Mesendoderm (in vitro differentiated cells): ENCODE data around the gene IGFBP5.

ENCODE experiments used
- DNase-seq: peaks from one replicate; pipeline ENCODE4 v3.0.0; 2013
- H2AK5ac ChIP-seq: 2 replicates; pipeline ENCODE4 v1.6.1; 2013; ENCODE audit warnings: low read length, inconsistent platforms
- H2BK120ac ChIP-seq: 2 replicates; pipeline ENCODE4 v1.6.1; 2013; ENCODE audit warnings: low read depth, mild to moderate bottlenecking, low read length, moderate library complexity, mixed read lengths
- H2BK15ac ChIP-seq: replicated peaks from 2 replicates; pipeline ENCODE4 v1.6.1; 2013; ENCODE audit warnings: low read depth, mild to moderate bottlenecking, moderate library complexity
- H2BK5ac ChIP-seq: 2 replicates; pipeline ENCODE4 v1.6.1; 2013; ENCODE audit warnings: low read length, inconsistent platforms
- H3K18ac ChIP-seq: 2 replicates; pipeline ENCODE4 v1.6.1; 2013; ENCODE audit warnings: mild to moderate bottlenecking, low read length, mixed read lengths
- H3K23ac ChIP-seq: one replicate; pipeline ENCODE4 v1.6.1; 2013; ENCODE audit warnings: low read length
- H3K27ac ChIP-seq: 2 replicates; pipeline ENCODE4 v1.5.1; 2013; ENCODE audit warnings: low read depth, mild to moderate bottlenecking, inconsistent platforms, low read length, moderate library complexity
- H3K27me3 ChIP-seq: 2 replicates; pipeline ENCODE4 v1.6.1; 2013; ENCODE audit warnings: low read length, control low read depth, mild to moderate bottlenecking, inconsistent platforms; ENCODE audit not compliant: insufficient read depth, poor library complexity
- H3K36me3 ChIP-seq: 2 replicates; pipeline ENCODE4 v1.6.1; 2013; ENCODE audit warnings: low read length, inconsistent platforms; ENCODE audit not compliant: control insufficient read depth, insufficient read depth
- H3K4ac ChIP-seq: one replicate; pipeline ENCODE4 v1.6.1; 2013; ENCODE audit warnings: low read depth, mild to moderate bottlenecking, low read length, moderate library complexity
- H3K4me1 ChIP-seq: 2 replicates; pipeline ENCODE4 v1.6.1; 2013; ENCODE audit warnings: low read depth, low read length, inconsistent platforms; ENCODE audit not compliant: control insufficient read depth
- H3K4me2 ChIP-seq: 2 replicates; pipeline ENCODE4 v1.6.1; 2013; ENCODE audit warnings: low read length
- H3K4me3 ChIP-seq: 2 replicates; pipeline ENCODE4 v1.5.1; 2013; ENCODE audit warnings: mild to moderate bottlenecking, low read length
- H3K56ac ChIP-seq: one replicate; pipeline ENCODE4 v1.6.1; 2013; ENCODE audit warnings: low read length
- H3K79me1 ChIP-seq: 2 replicates; pipeline ENCODE4 v1.6.1; 2013; ENCODE audit warnings: low read length, inconsistent platforms
- H3K79me2 ChIP-seq: 2 replicates; pipeline ENCODE4 v1.6.1; 2013; ENCODE audit warnings: mild to moderate bottlenecking, low read length; ENCODE audit not compliant: control insufficient read depth, insufficient read depth
- H3K9ac ChIP-seq: 2 replicates; pipeline ENCODE4 v1.6.1; 2013; ENCODE audit warnings: low read length, inconsistent platforms
- H4K5ac ChIP-seq: one replicate; pipeline ENCODE4 v1.6.1; 2013; ENCODE audit warnings: low read length
- H4K8ac ChIP-seq: one replicate; pipeline ENCODE4 v1.6.1; 2013; ENCODE audit warnings: low read depth, mild to moderate bottlenecking, control low read depth, low read length, moderate library complexity
- WGBS: extraction: QIAGEN DNeasy Blood & Tissue Kit; methylation state at CpG from one replicate; pipeline ENCODE4 v1.1.7; 2013; ENCODE audit warnings: low lambda C conversion rate, missing lambda C conversion rate; ENCODE audit not compliant: insufficient coverage; ENCODE audit errors: extremely low coverage; 5-methylcytosine and 5-hydroxymethylcytosine counted together

The IGFBP5 gene

DNA sequence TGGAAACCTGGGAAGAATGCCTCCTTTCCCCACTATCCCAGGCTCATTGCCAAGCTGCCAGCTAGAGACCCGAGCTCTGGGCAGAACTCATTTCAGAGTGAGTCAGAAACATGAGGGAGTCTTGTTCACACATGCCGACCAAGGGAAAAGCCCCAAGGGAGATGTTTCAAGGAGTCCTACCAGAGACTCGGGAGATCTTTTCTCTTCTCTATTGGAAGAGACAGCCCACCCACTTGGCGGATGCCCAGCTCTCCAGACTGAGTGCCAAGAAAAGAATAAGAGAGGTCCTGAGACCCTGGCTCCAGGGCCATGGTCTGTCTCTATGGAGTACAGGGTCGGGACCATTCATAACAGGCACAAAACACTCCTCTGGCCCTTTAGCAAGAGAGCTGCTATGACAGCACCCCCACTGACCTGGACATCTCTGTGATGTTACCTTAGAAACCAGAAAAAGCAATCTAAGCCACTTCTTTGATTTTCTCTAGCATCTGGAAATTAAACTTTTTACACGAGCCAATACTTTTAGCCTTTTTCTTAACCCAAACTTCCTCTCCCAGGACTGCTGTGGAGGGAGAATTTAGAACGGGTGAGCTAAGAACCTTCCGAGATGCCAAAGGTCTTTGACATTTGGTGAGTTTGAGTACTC is 18.5 kb upstream of the IGFBP5 start:
- Histone ChIP-seq H2AK5ac (no peak overlapping the region), H4K5ac (no peak overlapping the region), H3K27me3 (no peaks in the 10 kb centered on the region), H3K4ac (no peak overlapping the region), H3K79me1 (no peaks in the 10 kb centered on the region), H2BK120ac (no peak overlapping the region), H3K56ac (no peak overlapping the region), H3K18ac (no peak overlapping the region), H3K4me1 (no peaks in the 10 kb centered on the region), H2BK5ac (no peak overlapping the region), H3K36me3 (no peaks in the 10 kb centered on the region), H3K9ac (no peak overlapping the region), H3K4me3 (no peak overlapping the region), H3K79me2 (no peaks in the 10 kb centered on the region), H3K27ac (no peak overlapping the region), H3K4me2 (no peak overlapping the region), H3K23ac (no peak overlapping the region), H2BK15ac (no peak overlapping the region), H4K8ac (no peak overlapping the region)
- no CpG with 5 or more reads among the region's 8 CpGs for WGBS
- DNase-seq = no peak

DNA sequence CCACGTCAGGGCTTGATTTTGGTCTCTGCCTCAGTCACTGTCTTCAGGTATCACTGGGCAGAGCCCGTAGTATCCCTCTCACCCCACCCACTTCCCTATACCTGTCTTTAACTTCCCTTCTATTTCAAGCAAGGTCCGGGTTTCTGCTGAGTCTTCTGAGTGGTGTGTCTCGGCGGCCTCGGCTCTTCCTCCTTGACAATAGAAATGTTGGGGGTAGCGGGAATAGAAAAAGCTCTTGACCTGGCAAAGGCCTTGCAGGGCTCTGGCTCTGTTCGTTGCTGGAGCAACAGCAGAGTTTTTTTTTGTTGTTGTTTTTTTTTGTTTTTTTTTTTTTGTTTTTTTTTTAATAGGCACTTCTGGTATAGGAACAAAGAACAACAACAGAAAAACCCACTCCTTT is 16.0 kb upstream of the IGFBP5 start:
- H3K36me3 ChIP-seq = no peaks in the 10 kb centered on the region
- DNase-seq = no peak
- no peaks in the 10 kb centered on the region for H3K79me1 ChIP-seq

DNA sequence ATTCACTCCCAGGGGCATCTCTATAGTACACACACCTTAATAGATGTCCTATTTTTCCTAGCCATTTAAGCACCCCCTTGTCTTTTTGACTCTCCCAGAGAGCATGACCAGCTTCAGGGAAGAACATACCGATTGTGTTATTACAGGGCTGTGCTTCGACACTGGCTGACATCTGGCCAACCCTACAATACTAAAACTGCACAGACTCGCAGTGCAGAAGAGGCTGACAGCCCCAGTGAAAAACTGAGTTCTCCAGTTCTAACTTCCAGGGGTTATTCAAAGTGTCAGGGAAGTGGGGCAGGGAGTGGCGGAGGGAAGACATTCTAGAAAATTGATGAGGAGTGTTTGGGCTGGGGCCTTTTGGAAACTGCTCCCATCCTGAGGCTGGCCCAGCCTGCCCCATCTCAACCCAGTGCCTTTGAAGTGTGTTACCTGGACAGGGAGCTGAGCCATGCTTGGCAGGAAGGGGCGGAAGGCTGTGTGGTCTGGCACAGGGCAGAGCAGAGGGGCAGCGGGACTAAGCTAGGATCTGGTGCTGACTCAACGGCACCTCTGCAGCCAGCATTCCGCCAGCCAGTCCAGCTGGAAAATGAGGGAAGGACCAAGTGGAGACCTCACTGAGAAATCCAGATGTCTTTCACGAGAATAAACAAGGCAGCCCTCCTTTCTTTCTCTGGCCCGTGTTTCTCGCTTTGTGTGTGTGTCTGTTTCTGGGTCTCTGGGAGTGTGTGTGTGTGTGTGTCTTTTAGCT is 15.4 kb upstream of the IGFBP5 start:
- no peak overlapping the region for H3K27ac ChIP-seq
- H3K36me3 ChIP-seq = no peaks in the 10 kb centered on the region
- H3K79me2 ChIP-seq = no peaks in the 10 kb centered on the region
- WGBS = no CpG with 5 or more reads among the region's 11 CpGs
- H2BK120ac ChIP-seq = no peak overlapping the region
- H3K56ac ChIP-seq = no peak overlapping the region
- H3K23ac ChIP-seq = no peak overlapping the region
- H3K4ac ChIP-seq = no peak overlapping the region
- H3K4me1 ChIP-seq = no peaks in the 10 kb centered on the region
- H2AK5ac ChIP-seq = no peak overlapping the region
- H2BK15ac ChIP-seq = no peak overlapping the region
- no peaks in the 10 kb centered on the region for H3K27me3 ChIP-seq
- H3K18ac ChIP-seq = no peak overlapping the region
- no peak overlapping the region for H4K5ac ChIP-seq
- no peak for DNase-seq
- H2BK5ac ChIP-seq = no peak overlapping the region
- no peaks in the 10 kb centered on the region for H3K79me1 ChIP-seq
- no peak overlapping the region for H3K9ac ChIP-seq
- no peak overlapping the region for H4K8ac ChIP-seq
- H3K4me3 ChIP-seq = no peak overlapping the region
- H3K4me2 ChIP-seq = no peak overlapping the region

More for the DNA sequence above, 16.0 kb upstream of the IGFBP5 start:
- Histone ChIP-seq H3K23ac (no peak overlapping the region), H3K4me2 (no peak overlapping the region), H3K4me3 (no peak overlapping the region), H2AK5ac (no peak overlapping the region), H2BK15ac (no peak overlapping the region), H3K79me2 (no peaks in the 10 kb centered on the region), H3K4ac (no peak overlapping the region), H2BK120ac (no peak overlapping the region), H2BK5ac (no peak overlapping the region), H3K9ac (no peak overlapping the region), H3K18ac (no peak overlapping the region), H4K5ac (no peak overlapping the region), H3K4me1 (no peaks in the 10 kb centered on the region), H3K27me3 (no peaks in the 10 kb centered on the region), H3K56ac (no peak overlapping the region), H4K8ac (no peak overlapping the region), H3K27ac (no peak overlapping the region)
- no CpG with 5 or more reads among the region's 8 CpGs for WGBS

DNA sequence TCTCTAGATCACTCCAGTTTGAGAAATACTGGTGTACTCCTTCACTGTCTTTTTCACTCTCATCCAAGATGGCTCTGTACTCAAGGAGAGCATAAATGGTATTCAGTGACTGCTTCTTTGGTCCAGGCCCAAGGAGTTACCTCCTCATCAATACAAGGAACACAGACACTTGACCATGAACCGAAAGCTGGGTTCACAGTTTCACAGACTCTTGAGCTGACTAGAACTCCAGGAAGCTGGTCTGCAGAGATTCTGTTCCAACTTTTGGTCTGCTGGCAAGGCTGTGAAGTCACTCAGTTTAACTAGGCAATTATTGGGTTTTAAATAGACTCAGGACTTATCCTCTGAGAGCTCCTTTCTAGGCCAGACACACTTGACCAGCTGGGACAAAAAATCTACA is 7.4 kb upstream of the IGFBP5 start:
- Histone ChIP-seq H3K4me2 (no peak overlapping the region), H3K79me1 (no peaks in the 10 kb centered on the region), H2BK15ac (no peak overlapping the region), H3K56ac (no peak overlapping the region), H2AK5ac (no peak overlapping the region), H2BK5ac (no peak overlapping the region), H3K9ac (no peak overlapping the region), H3K4me1 (no peaks in the 10 kb centered on the region), H3K79me2 (no peaks in the 10 kb centered on the region), H3K18ac (no peak overlapping the region), H4K8ac (no peak overlapping the region), H3K27ac (no peak overlapping the region), H3K36me3 (no peaks in the 10 kb centered on the region), H3K23ac (no peak overlapping the region), H4K5ac (no peak overlapping the region), H3K4me3 (no peak overlapping the region), H3K4ac (no peak overlapping the region), H2BK120ac (no peak overlapping the region), H3K27me3 (no peaks in the 10 kb centered on the region)
- no peak for DNase-seq
- no CpG with 5 or more reads among the region's 1 CpG for WGBS

DNA sequence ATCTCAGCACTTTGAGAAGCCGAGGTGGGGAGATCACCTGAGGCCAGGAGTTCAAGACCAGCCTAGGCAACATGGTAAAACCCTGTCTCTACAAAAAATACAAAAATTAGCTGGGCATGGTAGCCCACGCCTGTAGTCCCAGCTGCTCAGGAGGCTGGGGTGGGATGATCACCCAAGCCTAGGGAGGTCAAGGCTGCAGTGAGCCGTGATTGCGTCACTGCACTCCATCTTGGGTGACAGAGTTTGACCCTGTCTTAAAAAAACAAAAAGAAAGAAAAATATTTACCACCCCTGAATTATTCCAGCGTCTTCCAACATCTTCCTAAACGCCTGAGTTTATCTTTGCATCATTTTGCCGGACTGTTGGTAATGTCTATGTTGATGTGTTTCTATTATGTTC is 6.2 kb upstream of the IGFBP5 start:
- no peak overlapping the region for H2BK120ac ChIP-seq
- H4K8ac ChIP-seq = no peak overlapping the region
- no peak overlapping the region for H2AK5ac ChIP-seq
- no peak overlapping the region for H3K23ac ChIP-seq
- H3K79me2 ChIP-seq = no peaks in the 10 kb centered on the region
- no peaks in the 10 kb centered on the region for H3K36me3 ChIP-seq
- no peaks in the 10 kb centered on the region for H3K4me1 ChIP-seq
- H3K4me2 ChIP-seq = no peak overlapping the region
- no peak overlapping the region for H3K56ac ChIP-seq
- no peak overlapping the region for H3K9ac ChIP-seq
- H2BK15ac ChIP-seq = no peak overlapping the region
- no peak for DNase-seq
- no peaks in the 10 kb centered on the region for H3K79me1 ChIP-seq
- H2BK5ac ChIP-seq = no peak overlapping the region
- no peaks in the 10 kb centered on the region for H3K27me3 ChIP-seq
- WGBS = no CpG with 5 or more reads among the region's 7 CpGs
- H3K4me3 ChIP-seq = no peak overlapping the region
- H3K27ac ChIP-seq = no peak overlapping the region
- no peak overlapping the region for H4K5ac ChIP-seq
- H3K18ac ChIP-seq = no peak overlapping the region
- no peak overlapping the region for H3K4ac ChIP-seq
